HG02678 (cell line): ENCODE measurements around the gene PNKD.
A peak's percentile ranks its signal among the peaks of the same experiment; 100 is the strongest.
"Not testable (repeated sequence)": the region's sequence is repeated elsewhere in the genome, so short reads cannot be mapped to it uniquely, and the experiment has no call there.

Experiments
- ATAC-seq: cut with Tn5 transposase; IDR thresholded peaks from one replicate; pipeline ENCODE4 v1.9.1; 2021; ENCODE audit warnings: mild to moderate bottlenecking, moderate library complexity; ENCODE audit not compliant: unreplicated experiment

The PNKD gene

DNA sequence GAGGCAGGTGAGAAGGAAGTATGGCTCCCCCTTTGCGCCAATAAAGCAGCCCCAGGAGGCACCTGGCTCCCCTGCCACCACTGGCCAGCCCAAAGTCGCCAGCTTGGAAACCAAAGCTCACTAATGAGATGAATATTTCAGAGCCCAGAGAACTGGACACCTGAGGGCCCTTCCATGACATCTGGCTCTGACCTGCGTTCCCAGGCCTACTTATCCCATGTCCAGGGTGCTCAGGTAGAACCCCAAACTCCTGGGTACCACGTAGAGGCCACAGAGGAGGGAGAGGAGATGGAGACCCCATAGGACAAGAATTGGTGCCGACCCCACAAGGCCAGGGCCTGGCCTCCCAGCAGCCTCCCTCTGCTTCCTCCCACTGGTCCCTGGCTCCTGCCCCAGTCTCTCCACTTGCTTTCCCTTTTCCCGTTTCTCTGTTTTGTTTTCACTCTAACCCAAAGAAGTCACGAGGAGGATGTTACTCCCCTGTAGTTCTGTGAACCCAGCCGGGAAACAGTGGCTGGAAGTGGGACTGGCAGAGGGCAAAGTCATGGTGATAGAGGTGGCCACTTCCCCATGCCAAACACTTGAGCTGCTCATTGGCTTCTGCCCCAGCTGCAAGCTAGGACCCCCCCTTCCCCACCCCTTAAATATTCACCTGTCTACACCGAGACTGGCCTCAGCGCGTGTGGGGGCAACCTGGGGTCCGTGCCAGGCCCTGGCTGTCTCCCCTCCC lies 21.2 kb downstream of the PNKD start:
- ATAC-seq: no peak

DNA sequence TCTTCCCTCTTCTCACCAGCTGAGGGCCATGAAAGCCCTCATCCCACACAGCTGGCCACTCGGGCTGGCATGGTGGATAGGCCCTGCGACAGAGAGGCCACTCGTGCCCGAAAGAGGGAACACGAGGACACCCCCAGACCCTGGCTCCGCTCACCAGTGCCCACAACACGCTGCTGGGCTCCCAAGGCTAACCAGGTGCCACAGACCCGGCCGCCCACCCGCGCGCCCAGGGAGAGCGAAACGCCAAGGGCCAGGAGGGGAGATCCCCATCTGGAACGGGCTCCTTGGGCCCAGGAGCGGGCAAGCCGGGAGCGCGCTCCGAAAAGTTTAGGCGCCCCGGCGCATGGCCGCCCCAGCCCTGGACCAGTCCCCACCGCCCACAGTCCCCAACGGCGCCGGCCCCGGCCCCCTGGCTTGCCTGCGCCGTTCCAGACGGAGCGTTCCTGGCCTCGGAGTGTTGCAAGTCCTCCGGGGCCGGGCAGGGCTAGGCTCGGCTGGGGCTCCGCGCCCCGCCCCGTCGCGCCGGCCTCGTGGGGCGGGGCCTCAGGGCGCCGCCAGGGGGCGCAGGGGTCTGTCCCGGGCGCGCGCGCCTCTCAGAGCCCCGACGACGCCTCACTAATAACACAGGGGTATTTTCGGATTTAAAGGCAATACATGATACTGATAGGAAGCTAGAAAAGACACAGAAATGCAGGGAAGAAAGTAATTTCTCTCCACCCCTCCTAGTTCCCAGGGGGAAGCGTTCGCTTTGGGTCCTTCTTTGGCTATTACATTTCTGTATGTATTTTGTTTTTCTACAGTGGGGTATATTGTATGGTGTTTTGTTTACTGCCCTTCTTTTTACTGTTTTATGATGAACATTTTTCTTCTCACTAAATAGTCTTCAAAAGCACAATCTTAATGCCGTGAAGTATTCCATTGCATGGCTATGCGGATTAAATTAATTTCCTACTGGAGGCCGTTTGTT lies 22.0 kb downstream of the PNKD start, which contains the start of gene TMBIM1:
TSS of gene TMBIM1 (minus strand) at position 456 of the 967 bp plus-strand sequence. CDS start 10,362 bp downstream, outside the sequence.
- peak; percentile 76 for ATAC-seq

DNA sequence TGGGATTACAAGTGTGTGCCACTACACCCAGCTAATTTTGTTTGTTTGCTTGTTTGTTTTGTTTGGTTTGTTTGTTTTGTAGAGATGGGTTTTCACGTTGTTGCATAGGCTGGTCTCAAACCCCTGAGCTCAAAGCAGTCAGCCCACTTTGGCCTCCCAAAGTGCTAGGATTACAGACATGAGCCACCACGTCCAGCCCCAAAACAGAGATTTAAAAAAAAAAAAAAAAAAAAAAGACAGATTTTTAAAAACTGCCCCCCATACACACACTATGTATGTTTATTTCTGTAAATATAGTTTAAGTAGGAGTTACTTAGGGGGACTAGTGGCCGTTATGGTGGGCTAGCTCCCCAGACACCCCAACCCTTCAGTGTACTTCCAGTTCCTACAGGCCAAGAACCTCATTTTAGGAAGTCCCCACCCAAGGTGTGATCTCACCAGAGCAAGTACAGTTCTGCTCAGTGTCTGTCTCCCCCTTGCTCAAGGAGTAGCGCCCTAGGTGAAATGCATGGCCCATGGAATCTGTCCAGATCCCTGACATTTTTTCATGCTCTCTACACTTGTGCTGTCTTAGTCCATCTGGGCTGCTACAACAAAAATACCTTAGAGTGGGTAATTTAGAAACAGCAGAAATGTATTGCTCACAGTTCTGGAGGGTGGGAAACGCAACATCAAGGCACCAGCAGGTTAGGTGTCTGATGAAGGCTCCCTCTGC lies 23.6 kb downstream of the PNKD start:
- no peak for ATAC-seq

DNA sequence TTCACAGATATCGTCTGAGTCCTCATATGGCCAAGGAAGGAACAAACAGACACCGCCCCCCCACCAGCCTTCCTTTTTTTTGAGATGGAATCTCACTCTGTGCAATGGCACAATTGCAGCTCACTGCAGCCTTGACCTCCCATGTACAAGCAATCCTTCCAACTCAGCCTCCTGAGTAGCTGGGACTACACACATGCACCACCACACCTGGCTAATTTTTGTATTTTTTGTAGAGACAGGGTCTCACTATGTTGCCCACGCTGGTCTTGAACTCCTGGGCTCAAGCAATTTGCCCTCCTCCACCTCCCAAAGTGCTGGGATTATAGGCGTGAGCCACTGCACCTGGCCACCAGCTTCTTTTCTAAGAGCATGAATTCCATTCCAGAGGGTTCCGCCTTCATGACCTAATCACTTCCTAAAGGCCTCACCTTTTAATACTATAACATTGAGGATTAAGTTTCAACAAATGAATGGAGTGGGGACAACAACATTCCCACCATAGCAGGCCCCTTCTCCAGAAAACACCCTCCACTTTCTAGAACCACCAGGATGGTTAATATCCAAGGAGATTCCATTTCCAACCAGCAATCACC lies 24.2 kb downstream of the PNKD start:
- ATAC-seq: no peak

DNA sequence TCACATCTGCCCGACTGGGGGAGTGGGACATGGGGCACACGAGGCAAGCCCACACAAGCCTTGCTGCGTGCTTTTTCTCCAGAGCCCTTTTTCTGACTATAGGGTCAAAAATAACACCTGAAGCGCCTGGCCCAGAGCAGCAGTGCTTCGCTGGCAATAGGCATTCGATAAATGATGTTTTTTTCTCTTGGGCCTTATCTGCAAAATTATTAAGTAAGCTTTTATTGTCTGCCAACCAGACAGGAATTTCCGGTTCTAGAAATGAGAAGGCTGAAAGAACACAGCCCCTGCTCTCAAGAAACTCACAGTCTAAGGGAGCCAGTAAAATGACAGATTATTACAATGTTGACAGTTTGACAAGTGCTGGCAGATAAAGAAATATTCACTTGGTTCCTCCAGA lies 24.7 kb downstream of the PNKD start:
- no peak for ATAC-seq

DNA sequence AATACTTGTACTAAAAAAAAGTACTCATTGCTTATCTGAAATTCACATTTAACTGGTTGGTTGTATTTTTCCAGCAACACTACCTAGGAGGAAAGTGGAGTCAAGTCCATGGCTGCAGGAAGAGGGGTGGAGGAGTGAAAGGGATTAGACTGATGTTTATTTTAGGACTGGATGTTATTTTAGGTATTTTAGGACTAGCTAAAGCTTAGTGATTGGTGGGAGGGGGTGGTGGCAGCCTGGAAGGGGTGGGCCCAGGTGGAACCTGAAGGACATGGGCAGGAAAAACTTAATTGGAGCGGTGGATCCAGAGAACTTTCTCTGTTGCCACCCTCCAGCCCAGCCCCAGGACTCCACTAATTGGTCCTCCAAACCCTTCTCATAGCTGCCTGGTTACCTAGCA lies 25.9 kb downstream of the PNKD start:
- ATAC-seq: no peak

DNA sequence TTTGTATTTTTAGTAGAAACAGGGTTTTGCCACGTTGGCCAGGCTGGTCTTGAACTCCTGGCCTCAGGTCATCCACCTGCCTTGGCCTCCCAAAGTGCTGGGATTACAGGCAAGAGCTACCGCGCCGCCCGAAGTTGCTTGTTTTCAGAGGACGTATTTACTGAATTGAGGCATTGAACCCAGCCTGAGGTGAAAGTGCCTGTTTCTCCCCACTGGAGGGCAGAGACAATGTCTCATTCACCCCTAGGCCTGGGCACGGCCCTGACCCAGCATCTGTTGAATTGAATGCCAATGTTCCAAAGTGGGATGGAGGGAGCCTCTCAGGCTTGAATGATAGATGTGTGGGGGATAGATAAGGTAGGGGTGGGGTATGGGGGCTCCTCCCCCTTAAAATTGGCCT lies 26.5 kb downstream of the PNKD start:
- no peak for ATAC-seq

DNA sequence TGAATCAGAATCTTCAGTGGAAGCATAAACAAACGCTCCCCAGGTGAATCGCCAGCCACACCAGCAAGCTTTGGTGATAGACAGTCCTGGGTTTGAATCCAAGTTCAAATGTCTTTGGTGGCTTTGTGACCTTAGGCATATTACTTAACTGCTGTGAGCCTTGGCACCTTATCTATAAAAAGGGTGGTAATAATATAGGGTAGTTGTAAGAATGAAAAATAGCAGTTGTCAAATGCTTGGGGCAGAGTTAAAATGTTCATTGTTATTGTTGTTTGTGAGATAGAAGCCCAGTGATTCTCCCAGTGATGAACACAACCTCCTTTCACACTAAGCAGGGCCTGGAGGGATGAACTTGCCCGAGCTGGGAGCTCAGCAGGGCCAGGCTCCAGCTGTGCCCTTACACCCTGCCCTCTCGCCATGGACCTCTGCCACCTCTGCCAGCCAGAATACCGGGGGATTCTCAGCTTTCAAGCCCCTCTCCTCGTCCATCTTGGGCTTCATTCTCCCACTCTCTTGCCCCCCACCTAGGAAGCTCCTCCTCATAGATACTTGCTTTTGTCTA lies 28.1 kb downstream of the PNKD start:
- no peak for ATAC-seq

DNA sequence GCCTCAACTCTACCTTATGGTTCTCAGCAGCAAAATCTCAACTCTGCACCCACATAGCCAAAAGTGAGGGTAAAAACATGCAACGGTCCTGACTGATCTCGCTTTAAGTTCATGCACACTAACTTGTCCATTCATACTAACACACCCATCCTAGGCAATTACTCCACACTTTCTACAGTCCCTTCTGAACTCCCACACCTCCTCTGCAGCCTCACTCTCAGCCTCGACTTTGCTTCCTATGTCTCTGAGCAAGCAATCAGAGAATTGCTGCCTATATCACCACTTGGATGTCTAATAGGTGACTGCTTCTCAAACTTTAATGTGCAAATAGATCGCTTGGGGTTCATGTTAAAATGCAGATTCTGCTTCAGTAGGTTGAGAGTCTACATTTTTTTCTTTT lies 29.8 kb downstream of the PNKD start:
- ATAC-seq: no peak

DNA sequence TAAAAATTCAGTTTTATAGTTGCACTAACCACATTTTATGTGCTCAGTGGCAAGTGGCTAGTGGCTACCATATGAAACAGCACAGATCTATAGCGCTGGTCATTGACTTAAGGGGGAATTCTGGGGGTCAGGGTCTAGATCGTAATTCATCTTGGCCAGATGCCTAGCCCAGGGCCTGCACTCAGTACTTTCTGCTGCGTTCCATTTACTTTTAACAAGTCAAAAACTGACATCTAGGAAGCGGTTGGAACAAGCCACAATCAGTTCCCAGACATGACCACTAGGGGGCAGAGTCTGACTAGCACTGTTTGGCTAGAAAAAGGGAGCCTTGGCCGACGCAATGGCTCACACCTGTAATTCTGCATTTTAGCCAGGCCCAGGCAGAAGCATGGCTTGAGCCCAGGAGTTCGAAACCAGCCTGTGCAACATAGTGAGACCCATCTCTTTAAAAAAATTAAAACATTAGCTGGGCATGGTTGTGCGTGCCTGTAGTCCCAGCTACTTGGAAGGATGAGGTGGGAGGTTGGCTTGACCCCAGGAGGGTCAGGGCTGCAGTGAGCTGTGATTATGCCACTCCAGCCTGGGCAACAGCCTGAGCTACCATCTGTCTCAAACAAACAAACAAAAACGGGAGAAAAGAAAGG lies 31.0 kb downstream of the PNKD start:
- ATAC-seq: no peak

DNA sequence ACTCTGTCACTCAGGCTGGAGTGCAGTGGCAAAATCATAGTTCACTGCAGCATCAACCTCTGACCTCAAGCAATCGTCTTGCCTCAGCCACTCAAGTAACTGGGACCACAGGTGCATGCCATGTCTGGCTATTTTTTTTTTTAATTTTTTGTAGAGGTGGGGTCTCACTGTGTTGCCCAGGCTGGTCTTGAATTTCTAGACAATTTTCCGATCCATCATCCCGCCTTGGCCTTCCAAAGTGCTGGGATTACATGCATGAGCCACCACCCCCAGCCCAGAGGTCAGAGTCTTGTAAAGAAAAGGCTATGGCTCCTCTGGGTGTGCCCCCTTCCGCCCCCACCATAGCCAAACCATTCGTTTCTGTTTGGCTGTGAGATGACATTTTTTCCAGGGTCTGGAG lies 35.1 kb downstream of the PNKD start:
- no peak for ATAC-seq

DNA sequence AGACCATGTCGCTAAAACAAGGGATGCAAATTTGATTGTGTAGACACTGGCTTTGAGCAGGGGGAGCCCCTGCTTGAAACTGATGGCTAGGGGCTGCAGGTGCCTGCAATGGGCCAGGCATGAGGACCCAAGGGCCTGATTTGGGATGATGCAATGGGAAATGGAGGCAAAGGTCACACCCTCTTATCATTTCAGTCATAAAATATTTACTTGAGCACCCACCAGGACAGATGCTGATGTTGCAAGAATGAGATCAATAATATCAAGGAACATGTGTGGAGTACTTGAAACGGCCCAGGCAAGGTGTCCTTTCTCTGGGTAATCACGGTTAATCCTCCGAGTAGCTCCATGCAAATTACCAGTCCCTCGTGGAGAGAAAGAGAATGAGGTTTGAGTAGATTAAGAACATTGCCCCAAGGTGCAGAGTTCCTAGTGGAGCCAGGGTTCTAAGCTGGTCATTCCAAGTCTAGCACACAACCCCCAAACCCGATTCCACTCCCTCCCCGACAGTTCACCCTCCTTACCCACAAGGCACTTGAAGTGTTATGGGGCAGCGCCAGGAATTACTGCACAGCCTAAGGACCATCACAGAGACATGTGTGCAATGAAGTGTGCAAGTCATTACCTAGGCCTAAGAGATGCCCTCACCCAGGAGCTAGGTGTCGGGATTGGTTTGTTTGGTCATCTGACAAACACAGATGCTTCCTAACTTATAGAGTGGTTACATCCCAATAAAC lies 36.0 kb downstream of the PNKD start:
- ATAC-seq: no peak

DNA sequence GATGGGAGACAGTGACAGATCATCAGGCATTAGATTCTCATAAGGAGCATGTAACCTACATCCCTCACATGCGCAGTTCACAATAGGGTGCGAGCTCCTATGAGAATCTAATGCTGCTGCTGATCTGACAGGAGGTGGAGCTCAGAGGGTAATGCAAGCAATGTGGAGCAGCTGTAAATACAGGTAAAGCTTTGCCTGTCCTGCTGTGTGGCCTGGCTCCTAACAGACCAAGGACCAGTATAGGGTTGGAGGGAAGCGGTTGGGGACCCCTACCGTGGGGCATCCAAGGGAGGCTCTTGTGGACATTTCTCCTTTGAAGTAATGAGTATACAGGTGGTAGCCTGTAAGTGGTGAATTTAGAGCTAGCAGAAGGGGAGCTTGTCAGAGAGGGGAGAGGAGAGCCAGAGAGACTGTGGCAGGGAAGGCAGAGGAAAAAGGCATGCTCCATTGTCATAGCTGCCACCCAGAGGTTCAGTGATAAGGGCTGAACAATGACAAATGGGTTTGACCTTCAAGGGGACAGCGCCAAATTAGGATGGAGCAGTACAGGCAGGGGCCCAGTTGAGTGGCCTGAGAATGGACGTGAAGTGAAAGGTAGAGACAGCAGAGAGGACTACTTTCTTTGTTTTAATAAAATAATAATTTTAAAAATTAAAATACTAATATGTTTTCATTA lies 37.2 kb downstream of the PNKD start:
- no peak for ATAC-seq

DNA sequence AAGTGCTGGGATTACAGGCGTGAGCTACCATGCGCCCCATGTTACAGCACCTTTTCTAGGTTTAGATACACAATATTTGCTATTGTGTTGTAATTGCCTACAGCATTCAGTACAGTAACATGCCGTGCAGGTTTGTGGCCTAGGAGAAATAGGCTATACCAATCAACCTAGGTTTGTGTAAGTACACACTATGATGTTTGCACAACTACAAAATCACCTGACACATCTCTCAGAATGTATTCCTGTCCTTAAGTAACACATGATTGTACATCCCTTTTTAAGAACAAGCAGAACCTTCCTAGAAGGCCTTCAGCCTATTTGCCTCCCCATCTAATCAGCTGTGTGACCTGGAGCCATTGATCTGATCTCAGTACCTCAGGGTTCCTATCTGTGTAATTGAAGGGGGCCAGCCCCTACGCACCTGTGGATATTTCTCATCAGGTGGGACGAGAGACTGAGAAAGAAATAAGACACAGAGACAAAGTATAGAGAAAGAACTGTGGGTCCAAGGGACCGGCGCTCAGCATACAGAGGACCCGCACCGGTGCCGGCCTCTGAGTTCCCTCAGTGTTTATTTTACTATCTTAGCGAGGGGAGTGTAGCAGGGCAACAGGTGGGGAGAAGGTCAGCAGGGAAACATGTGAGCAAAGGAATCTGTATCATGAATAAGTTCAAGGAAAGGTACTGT lies 40.7 kb downstream of the PNKD start:
- ATAC-seq: no peak

DNA sequence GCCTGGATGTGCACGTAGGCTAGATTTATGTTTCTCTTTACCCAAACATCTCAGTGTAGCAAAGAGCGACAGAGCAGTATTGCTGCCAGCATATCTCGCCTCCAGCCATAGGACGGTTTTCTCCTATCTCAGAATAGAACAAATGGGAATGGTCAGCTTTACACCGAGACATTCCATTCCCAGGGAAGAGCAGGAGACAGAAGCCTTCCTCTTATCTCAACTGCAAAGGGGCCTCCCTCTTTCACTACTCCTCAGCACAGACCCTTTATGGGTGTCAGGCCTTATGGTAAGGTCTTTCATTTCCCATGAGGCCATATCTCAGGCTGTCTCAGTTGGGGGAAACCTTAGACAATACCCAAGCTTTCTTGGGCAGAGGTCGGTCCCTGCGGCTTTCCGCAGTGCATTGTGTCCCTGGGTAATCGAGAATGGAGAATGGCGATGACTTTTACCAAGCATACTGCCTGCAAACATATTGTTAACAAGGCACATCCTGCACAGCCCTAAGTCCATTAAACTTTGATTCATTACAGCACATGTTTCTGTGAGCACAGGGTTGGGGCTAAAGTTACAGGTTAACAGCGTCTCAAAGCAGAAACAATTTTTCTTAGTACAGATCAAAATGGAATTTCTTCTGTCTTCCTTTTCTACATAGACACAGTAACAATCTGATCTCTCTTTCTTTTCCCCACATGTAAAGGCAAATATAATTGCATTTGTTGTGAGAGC lies 41.4 kb downstream of the PNKD start:
- not testable (repeated sequence) for ATAC-seq

DNA sequence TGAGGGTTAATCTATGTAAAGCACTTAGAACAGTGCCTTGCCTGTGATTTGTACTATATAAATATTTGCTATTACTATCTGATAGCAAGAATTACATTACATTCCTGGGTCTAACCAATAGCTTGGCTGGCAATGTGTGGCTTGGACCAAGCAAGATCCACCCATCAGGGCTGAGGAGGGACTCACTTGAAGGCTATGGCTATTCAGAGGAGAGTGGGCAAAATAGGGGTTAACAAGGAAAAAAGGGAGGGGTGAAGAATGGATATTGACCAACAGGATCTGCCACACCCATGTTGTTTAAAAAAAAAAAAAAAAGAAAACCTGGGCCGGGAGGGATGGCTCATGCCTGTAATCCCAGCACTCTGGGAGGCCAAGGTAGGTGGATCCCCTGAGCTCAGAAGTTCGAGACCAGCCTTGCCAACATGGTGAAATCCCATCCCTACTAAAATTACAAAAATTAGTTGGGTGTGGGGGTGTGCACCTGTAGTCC lies 42.0 kb downstream of the PNKD start:
- no peak for ATAC-seq

DNA sequence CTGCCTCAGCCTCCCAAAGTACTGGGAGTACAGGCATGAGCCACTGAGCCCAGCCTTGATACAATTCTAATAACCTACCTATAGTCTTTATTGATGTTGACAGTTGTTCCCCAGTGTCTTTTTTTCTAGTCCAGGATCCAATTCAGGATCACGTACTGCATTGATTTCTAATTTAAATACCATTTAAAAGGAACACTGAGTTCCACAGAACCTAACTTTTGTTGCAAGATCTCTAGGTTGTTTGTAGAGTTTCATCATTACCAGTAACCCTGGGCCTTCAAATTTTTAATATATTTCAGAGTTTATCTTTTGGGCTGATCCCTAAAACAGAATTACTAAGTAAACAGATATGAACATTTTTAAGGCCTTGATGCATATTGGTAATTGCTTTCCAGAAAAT lies 43.0 kb downstream of the PNKD start:
- no peak for ATAC-seq
